ENCODE results near the gene TEPSIN. TPM values are rescaled to one million over a fixed set of nuclear protein-coding genes. Genes with fewer than 3 reads are reported as not detected.

TEPSIN gene
- total and polyA plus RNA-seq, 7 donors = 6.9 to 42.8 (median 23.5) TPM

DNA sequence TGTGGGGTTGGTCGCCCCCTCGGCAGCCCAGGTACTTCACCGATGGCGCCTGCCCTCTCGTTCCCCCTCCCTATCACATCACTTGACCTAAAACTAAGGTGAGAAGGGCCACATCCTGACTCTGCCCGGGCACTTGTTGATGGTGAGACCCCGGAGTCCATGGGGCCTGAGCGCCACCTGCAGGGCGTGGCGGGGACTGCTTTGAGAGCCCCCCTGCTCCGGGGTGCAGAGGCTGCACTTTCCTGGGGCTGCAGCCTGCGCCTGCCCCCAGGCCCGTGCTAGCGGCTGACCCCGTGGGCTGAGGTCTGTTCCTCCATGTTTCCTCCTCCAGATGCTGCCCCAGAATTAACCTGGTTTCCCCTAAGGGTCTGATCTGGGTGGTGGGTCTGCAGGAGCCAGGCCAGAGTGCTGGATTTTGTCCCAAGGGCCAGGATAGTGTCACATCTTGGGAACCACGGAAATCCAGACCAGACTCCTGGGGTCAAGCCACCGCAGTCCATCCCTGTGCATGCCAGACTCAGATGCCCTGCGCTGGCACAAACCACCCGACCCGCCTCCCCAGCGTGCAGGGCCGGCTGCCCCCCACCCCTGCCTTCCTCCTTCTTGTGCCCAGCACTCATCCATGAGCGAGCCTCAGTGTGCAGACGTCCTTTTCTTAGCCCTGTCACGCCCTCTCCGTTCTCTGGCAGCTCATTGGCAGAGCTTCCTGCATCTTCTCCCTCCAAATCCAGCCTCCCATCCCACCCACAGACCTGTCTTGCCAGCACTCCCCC is 3.0 kb upstream of the TEPSIN start:
- H3K4me1 ChIP-seq = peaks cover 0 to 37% (median 29%) of the 10 kb centered on the region in 4 donors
- DNase-seq = no peak
- TF ChIP-seq POLR2AphosphoS5 (IDR thresholded peaks at IDR 0.05) (no peak), EP300 (IDR thresholded peaks at IDR 0.05) (no peak), POLR2A (IDR thresholded peaks at IDR 0.05) (no peak)
- TF ChIP-seq, protein P1, sequence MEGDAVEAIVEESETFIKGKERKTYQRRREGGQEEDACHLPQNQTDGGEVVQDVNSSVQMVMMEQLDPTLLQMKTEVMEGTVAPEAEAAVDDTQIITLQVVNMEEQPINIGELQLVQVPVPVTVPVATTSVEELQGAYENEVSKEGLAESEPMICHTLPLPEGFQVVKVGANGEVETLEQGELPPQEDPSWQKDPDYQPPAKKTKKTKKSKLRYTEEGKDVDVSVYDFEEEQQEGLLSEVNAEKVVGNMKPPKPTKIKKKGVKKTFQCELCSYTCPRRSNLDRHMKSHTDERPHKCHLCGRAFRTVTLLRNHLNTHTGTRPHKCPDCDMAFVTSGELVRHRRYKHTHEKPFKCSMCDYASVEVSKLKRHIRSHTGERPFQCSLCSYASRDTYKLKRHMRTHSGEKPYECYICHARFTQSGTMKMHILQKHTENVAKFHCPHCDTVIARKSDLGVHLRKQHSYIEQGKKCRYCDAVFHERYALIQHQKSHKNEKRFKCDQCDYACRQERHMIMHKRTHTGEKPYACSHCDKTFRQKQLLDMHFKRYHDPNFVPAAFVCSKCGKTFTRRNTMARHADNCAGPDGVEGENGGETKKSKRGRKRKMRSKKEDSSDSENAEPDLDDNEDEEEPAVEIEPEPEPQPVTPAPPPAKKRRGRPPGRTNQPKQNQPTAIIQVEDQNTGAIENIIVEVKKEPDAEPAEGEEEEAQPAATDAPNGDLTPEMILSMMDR (IDR thresholded peaks at IDR 0.05) = peak; percentile 9 to 80 (median 60)
- H3K36me3 ChIP-seq = peaks cover 0 to 9% (median 0%) of the 10 kb centered on the region in 4 donors
- H3K27me3 ChIP-seq = no peaks in the 10 kb centered on the region
- H3K4me3 ChIP-seq = no peak overlapping the region
- no peaks in the 10 kb centered on the region for H3K9me3 ChIP-seq
- H3K27ac ChIP-seq = no peak overlapping the region
- intact Hi-C loops (cut with DNase I) = loop anchor here (1.0 to 5.0 kb wide), 2 partner anchors 100 to 255 kb away; no protein-coding TSS in a partner anchor
- 58 to 63% methylated on average over 26 of the region's 26 CpGs for WGBS, 2 donors

DNA sequence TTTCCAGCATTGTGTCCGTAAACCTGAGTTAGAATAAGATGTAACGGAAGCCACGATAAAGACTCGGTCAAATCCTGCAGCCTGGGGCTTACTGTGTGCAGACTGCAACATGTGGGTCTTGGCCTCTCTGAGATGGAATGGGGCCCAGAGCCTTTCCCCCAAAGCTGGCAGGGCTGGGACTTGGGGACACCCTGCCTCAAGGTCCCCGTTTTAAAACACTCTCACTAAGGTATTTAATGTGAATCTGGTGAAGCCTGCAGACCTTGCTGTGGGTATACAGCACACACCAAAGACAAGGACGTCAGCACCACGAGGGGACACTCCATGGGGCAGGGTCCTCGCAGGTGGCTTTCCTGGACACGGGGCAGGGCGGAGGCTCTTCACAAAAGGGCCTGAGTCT is 2.3 kb upstream of the TEPSIN start:
- Histone ChIP-seq H3K9me3 (no peaks in the 10 kb centered on the region), H3K4me1 (peaks cover 0 to 43% (median 35%) of the 10 kb centered on the region in 4 donors), H3K4me3 (no peak overlapping the region), H3K27me3 (no peaks in the 10 kb centered on the region), H3K36me3 (peaks cover 0 to 11% (median 0%) of the 10 kb centered on the region in 4 donors), H3K27ac (no peak overlapping the region)
- WGBS, 2 donors = 89 to 92% methylated on average over 10 of the region's 10 CpGs
- DNase-seq = no peak
- TF ChIP-seq POLR2AphosphoS5 (IDR thresholded peaks at IDR 0.05) (no peak), EP300 (IDR thresholded peaks at IDR 0.05) (no peak), POLR2A (IDR thresholded peaks at IDR 0.05) (no peak)
- TF ChIP-seq, protein P1 (IDR thresholded peaks at IDR 0.05) = no peak
- intact Hi-C loops (cut with DNase I) = loop anchor here (1.0 to 5.0 kb wide), 2 partner anchors 99 to 254 kb away; no protein-coding TSS in a partner anchor

- DNase-seq = no peak
- Histone ChIP-seq H3K27ac (no peak overlapping the region), H3K9me3 (no peaks in the 10 kb centered on the region), H3K4me1 (peaks cover 0 to 45% (median 36%) of the 10 kb centered on the region in 4 donors), H3K4me3 (no peak overlapping the region), H3K27me3 (no peaks in the 10 kb centered on the region), H3K36me3 (peaks cover 0 to 14% (median 0%) of the 10 kb centered on the region in 4 donors)
- TF ChIP-seq POLR2AphosphoS5 (IDR thresholded peaks at IDR 0.05) = no peak
- no peak for TF ChIP-seq EP300 (IDR thresholded peaks at IDR 0.05)
- TF ChIP-seq, protein P1 (IDR thresholded peaks at IDR 0.05) = no peak
- no peak for TF ChIP-seq POLR2A (IDR thresholded peaks at IDR 0.05)
- intact Hi-C loops (cut with DNase I) = loop anchor here (1.0 to 5.0 kb wide), 2 partner anchors 98 to 253 kb away; no protein-coding TSS in a partner anchor
- 73 to 81% methylated on average over 8 of the region's 8 CpGs for WGBS, 2 donors
Observed at GRCh38 chr17:81240761-81241160, 1.9 kb upstream of the TEPSIN start.

DNA sequence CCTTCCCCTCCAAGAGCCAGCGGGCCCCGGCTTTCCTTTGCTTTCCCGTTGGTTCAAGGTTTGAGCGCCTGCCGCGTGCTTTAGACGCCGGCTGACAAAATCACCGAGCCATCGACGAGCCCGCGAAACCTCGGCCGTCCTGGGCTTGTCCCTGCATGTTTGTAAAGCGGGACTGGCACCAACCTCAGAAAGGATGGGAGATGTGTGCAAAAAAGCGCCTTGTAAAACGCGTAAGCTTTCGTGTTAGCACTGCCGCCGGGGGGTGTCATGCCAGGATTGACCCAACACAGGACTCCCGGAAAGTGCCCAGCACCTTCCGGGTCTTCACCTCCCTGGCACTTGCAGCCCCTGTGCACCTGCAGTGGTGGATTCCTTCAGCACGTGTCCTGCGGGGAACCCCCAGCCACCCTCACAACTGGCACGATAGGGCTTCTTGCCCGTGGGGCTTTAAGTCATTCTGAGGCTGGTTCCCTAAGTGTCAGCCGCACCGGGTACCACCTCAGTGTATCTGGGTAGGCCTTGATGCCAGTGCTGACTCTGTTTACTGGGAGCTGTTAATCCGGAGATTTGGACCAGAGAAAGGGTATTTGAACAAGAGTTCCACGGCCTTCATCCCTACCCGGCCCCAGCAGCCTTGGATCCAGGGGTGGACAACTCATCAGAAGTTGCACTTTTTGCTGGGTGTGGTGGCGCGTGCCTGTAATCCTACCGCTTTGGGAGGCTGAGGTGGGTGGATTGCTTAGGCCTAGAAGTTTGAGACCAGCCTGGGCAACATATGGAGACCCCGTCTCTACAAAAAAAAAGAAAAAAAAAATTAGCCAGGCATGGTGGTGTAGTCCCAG is 1.1 kb upstream of the TEPSIN start:
- no peaks in the 10 kb centered on the region for H3K27me3 ChIP-seq
- no peak for DNase-seq
- H3K36me3 ChIP-seq = peaks cover 0 to 14% (median 0%) of the 10 kb centered on the region in 4 donors
- intact Hi-C loops (cut with DNase I) = loop anchor here (1.0 to 5.0 kb wide), 2 partner anchors 17 to 253 kb away; no protein-coding TSS in a partner anchor
- no peaks in the 10 kb centered on the region for H3K9me3 ChIP-seq
- peaks cover 0 to 45% (median 36%) of the 10 kb centered on the region in 4 donors for H3K4me1 ChIP-seq
- WGBS, 2 donors = 11 to 18% methylated on average over 37 of the region's 37 CpGs
- TF ChIP-seq EP300 (IDR thresholded peaks at IDR 0.05) (no peak), POLR2A (IDR thresholded peaks at IDR 0.05) (no peak), POLR2AphosphoS5 (IDR thresholded peaks at IDR 0.05) (no peak)
- TF ChIP-seq, protein P1 (IDR thresholded peaks at IDR 0.05) = no peak
- H3K4me3 ChIP-seq = peak overlapping the region; percentile 59 to 93 (median 90)
- H3K27ac ChIP-seq = peak overlapping the region; percentile 87 to 92 (median 88)
